HG02943 (cell line): ENCODE results near the gene RASGRP4.
A peak's percentile ranks its signal among the peaks of the same experiment; 100 is the strongest.
"Not testable (repeated sequence)": the region's sequence is repeated elsewhere in the genome, so short reads cannot be mapped to it uniquely, and the experiment has no call there.

Experiments
- ATAC-seq: cut with Tn5 transposase; IDR thresholded peaks from one replicate; pipeline ENCODE4 v1.9.1; 2021; ENCODE audit warnings: mild to moderate bottlenecking, low read depth, moderate library complexity; ENCODE audit not compliant: unreplicated experiment

RASGRP4 gene

DNA sequence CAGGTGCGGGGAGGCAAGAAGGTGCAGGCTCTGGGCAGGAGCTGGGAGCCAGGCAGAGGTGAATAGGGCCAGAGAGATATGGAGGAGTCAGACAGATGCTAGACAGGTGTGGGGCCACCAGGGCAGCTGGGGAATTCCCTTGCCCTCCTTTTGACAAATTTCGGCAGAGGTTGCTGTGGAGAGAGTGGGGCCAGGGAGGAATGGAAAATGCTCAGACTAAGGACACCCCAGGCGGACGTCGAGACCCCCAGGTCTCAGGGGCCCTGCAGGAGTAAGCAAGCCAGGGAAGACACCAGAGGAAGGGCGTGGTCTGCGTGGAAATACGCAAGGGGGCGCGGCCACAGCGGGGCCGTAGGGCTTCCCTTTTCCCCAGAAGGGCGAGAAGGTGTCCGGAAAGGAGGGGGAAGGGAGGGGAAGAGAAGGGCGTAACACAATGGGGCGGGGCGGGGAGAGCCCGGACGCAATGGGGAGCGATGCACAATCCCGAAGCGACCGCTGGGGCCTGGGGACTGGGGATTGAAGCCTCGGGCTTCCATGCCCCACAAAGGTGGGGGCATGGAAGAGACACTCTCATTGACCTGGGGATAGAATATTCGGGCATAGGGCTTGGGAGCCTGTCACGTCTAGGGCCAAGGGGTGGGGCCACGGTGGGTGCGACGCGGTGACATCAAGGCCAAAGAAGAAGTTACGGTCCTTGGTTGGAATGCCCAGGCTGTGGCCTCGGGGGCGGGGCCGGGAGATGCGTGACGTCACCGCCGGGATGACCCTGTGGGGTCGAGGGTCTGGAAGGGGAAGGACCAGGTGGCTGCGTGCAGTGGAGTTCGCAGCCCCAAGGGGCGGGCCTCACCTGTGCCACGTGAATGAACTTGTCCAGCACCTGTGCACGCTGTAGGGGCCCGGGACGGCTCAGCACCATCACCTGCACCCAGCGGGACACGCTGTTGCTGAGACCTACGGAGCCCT, 8.2 kb downstream of the RASGRP4 start:
- ATAC-seq: no peak

DNA sequence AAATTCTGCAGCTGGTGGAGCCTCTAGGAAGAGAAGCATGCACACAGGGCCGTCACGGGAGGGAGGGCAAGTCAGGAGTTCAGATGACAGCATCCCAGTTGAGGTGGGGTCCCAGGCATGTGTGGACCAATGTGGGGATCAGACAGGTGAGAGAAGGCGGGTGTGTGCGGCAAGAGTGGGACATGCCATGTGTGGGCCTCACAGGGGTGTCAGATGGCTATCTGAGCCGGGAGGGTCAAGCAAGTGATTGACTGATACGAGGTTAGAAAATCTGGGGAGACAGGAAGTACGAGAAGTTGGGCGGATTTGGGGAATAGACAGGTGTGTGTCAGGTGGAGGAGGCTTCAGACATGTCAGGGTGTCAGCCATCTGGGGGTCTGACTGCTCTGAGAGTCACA, 8.9 kb downstream of the RASGRP4 start:
- no peak for ATAC-seq

DNA sequence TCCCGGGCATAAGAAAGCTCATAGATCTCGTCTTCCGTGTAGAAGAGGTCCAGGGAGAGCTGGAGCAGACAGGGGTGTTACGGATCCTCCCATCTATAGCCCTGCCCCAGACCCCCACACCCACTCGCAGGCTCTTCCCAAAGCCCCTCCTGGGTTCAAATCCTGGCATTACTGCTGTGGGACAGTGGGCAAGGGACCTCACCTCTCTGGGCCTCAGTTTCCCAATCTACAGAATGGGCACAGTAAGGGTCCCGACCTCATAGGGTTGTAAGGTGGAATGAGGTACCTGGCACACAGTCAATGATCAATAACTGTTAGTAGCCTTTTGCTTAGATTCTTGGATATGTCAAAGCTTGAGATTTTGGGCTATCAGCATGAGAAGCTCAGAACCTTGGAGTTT, 12.6 kb downstream of the RASGRP4 start:
- ATAC-seq: no peak

DNA sequence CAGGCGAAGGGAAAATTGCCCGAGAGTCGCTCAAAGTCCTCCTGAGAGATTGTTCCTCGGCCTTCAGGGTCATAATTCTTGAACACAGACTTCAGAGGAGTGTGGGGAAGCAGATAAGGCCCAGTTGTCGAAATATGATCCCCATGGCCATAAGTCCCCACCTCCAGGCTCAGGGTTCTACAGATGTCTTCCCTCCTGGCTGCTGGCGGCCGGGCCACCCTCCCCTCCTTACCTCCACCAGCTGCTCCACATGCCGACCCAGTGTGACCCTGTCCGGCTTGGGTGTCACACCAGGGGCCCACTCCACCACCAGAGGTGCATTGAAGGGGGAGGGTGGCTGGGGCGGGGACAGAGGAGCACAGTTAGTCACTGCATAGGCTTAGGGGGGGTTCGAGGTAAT, 13.1 kb downstream of the RASGRP4 start:
- no peak for ATAC-seq

DNA sequence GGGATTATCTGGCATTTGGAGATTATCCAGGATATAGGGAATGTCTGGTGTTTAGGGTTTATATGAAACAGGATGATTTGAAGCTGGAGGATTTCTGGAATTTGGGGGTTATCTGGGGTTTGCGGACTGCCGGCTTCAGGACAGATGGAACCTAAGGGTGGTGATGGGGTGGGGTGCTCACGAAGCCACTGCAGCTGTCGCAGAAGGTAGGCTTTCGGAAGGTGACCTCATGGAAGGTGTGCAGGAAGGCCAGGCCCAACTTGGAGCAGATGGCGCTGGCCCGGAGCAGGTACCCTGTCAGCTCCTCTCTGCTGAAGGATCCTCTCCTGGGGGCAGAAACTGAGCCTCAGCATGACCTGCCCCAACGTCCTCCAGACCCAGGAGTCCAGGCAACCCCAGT, 13.5 kb downstream of the RASGRP4 start:
- ATAC-seq: no peak

DNA sequence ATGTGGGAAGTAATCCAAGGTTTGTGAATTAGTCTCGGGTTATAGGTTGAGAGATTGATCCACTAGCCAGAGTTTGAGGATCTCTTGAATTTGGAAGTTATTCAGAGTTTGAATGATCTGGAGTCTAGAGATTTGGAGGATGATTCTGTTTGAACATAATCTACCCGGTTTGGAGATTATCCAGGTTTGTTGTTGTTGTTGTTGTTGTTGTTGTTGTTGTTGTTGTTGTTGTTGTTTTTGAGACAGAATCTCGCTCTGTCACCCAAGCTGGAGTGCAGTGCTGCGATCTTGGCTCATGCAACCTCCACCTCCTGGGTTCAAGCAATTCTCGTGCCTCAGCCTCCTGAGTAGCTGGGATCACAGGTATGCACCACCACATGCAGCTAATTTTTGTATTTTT, 14.1 kb downstream of the RASGRP4 start:
- ATAC-seq: not testable (repeated sequence)

DNA sequence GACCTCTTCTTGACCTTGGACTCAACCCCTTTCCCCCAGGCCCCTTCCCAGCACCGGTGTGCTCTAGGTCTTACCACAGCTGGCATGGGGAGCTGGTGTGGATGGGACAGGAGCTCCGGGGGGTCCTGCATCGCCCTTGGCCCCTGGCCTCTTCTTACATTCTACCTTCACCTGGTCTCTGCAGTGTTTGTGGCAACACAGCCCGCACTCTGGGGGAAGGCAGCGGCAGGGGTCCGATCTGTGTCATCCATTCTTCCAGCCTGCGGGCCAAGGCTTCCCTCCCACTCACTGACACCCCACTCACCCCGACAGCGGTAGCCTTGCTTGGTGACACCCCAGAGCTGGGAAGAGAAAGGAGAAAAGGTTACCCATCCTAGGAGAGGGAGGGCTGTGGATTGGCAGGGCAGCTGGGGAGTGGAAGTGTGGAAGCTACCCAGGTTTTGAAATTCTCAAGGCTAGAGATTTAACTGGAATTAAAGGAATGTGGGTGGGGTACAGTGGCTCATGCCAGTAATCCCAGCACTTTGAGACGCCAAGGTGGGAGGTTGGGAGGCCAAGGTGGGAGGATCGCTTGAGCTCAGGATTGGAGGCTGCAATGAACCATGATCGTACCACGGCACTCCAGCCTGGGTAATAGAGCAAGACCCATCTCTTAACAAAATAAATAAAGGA, 14.8 kb downstream of the RASGRP4 start:
- ATAC-seq: no peak

DNA sequence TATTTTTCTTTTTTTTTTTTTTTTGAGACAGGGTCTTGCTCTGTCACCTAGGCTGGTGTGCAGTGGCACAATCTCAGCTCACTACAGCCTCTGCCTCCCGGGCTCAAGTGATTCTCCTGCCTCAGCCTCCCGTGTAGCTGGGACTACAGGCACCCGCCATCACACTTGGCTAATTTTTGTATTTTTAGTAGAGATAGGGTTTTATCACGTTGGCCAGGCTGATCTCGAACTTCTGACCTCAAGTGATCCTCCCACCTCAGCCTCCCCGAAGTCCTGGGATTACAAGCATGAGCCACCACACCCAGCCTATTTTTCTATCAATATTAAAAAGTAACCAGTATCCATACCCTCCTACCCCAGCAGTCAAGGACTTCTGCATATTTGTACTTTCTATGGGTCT, 15.6 kb downstream of the RASGRP4 start:
- not testable (repeated sequence) for ATAC-seq

DNA sequence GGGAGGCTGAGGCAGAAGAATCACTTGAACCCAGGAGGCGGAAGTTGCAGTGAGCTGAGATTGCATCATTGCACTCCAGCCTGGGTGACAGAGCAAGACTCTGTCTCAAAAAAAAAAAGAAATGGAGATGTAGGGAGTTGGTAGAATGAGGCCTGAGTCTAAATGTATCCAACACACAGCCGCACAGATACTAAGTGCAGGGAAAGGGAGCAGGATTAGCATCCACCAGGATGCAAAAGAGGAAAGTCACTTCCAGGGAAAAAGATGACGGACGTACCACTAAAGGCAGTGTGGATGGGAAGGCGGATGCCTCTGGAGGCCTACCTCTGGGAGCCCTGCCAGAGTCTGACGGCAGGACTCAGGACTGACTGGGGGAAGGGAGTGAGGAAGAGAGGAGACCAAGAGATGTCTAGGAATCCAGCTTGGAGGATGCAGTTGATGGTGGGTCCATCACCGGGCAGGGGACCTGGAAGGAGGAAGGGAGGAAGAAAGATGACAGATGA, 16.3 kb downstream of the RASGRP4 start:
- no peak for ATAC-seq

DNA sequence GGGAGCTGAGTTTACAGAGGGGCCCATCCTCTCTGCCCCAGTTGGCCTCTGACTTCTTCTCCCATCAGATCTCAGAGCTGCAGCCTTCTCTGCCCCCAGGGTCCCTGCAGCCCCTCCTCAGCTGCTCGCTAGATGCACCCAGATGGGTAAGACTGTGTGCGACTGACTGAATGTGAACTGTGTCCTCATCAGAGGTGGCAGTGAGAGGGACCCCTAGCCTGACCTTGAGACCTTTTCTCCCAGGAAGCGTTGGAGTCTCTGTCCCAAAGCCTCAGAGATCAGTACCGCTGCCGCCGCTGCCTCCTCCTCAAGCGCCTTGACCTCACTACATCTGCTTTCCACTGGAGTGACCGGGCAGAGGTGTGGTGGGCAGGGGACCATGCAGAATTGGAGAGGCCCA, 20.7 kb downstream of the RASGRP4 start:
- no peak for ATAC-seq

DNA sequence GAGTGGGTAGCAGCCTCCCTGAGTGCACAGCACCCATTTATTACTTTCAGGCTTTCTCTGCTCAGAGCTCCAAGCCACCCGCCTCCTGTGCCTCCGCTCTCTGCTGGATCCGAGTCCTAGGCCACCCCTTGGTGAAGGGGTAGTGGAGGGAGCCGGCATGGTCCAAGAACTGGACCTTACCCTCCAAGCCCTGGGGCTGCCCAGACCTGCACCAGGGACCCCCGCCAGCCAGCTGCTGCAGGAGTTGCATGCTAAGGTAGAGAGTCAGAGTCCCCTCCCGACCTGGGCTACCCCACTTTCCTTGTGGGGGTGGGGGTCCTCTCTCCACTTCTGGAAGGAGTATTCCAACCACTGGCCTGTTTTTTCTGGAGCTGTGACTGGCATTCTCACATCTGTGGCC, 21.2 kb downstream of the RASGRP4 start:
- ATAC-seq: no peak

DNA sequence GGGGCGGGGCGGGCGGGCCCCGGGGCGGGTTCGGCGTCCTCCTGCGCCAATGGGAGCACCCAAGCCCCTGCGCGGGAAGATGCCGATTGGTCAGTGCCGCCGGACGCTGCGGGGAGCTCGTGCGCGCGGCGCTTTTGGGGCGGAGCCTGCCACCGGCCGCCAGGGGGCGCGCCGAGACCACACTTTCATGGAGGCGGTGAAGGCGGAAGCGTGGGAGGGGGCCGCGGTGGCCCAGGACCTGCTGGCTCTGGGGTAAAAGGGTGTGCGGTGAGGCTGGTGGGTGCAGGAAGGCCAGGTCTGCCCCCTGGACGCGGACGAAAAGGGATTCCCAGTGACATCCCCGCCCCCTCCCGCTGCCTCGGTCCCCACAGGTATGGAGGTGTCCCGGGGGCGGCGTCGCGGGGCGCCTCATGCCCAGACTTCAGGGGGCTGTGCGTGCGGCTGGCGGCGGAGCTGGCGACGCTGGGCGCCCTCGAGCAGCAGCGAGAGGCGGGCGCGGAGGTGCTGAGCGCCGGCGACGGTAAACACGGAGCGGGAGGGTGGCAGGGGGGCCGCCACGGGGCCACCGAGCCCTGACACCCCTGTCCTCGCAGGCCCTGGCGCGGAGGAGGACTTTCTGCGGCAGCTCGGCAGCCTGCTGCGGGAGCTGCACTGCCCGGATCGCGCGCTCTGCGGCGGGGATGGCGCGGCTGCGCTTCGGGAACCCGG, 22.9 kb downstream of the RASGRP4 start, which contains the start of gene FAM98C:
FAM98C (plus strand) TSS at position 127 of the 708 bp plus-strand sequence; CDS start at position 188, 61 bp downstream.
- ATAC-seq: peak; percentile 82

DNA sequence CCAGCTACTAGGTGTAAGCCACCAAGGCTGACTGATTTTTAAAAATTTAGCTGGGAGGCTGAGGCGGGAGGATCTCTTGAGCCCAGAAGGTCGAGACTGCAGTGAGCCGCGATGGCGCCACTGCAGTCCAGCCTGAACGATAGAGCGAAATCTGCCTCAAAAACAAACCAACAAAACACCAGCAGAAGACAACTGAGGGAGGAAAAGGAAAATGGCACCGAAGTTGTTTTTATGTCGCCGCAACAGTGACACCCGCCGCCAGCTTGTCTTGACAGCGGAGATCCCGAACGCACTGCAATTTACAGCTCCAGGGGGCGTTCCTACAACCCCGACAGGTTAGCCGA, 23.4 kb downstream of the RASGRP4 start:
- ATAC-seq: peak; percentile 8

DNA sequence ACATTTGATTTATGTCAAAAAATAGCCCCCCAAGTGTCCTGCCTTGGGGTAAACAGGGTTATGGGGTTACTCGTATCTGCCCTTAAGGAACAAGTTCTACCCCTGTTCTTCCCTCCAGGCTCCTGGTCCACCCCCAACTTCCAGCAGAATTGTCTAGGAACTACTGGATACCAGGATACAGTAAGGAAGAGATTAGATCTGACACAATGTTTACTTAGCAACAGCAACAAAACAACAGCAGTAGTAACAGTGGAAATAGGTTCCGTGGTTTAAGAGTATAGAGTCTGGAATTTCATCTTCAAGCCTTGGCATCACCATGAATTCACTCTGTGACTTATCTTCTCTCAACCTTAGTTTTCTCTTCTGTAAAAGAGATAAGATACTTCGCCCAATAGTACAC, 24.9 kb downstream of the RASGRP4 start:
- no peak for ATAC-seq

DNA sequence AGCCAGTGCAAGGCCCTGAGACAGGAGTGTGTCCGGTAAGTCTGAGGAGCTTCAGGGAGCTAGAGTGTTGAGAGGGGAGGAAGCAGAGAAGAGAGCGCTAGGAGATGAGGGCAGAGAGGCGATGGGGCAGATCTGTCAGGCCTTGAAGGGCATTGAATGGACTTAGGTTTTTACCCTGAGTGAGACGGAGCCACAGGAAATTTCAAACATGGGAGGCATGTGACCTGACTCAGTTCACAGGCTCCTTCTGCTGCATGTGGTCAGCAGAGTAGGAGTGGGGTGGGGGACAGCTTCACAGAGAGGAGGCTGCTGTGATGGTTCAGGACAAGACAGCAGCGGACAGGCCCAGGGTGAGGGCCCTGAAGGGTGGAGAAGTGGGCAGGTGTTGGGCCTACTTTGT, 25.7 kb downstream of the RASGRP4 start:
- ATAC-seq: no peak

DNA sequence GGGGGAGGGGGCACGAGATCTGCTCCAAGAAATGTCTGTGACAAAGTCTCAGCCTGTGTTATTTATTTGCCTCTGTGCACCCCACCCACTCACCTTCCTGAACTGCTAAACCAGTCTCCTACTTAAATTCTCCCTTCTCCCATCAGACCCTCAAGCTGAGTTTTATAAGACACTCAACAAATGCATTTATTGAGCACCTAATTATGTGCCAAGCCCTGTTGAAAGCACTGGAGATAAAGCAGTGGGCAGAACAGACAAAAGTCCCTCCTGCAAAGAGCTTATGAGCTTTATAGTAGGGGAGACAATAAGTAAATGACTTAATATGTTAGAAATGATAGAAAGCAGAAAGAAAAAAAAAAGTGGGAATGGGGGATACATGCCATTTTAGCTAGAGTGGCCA, 26.5 kb downstream of the RASGRP4 start:
- no peak for ATAC-seq

DNA sequence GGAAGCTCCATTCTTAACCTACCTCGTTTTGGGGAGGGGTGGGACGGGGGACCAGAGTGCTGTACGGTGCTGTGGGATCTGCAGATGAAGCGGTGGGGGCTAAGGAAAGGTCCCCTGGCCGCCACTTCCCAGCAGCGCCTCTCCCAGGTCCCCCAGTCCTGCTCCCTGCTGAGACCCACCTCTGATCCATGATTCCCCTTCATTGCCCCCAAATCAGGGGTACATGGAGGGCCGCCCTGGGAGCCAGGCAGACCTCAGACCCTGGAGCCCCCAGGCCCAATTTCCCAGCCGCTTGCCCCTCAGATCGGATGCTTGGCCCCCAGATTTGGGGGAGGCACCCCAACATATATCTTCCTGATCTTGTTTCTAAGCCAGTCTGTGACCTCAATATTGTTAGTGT, 26.9 kb downstream of the RASGRP4 start:
- ATAC-seq: no peak

DNA sequence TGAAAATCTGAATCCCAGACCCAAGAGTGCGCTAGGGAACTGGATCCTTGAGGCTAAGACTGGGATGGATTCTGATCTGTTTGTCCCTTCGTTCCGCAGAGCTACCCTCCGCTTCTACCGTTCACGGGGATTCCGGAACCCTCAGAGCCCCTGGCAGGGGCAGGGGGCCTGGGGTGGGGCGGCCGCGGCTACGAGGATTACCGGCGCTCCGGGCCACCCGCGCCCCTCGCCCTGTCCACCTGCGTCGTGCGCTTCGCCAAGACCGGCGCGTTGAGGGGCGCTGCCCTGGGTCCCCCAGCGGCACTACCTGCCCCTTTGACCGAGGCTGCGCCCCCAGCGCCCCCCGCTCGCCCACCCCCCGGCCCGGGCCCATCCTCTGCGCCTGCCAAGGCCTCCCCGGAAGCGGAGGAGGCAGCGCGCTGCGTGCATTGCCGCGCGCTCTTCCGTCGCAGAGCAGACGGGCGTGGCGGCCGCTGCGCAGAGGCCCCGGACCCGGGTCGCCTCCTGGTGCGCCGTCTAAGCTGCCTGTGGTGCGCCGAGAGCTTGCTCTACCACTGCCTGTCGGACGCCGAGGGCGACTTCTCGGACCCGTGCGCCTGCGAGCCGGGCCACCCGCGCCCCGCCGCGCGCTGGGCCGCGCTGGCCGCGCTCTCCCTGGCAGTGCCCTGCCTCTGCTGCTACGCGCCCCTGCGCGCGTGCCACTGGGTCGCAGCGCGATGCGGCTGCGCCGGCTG, 30.5 kb downstream of the RASGRP4 start:
- no peak for ATAC-seq

DNA sequence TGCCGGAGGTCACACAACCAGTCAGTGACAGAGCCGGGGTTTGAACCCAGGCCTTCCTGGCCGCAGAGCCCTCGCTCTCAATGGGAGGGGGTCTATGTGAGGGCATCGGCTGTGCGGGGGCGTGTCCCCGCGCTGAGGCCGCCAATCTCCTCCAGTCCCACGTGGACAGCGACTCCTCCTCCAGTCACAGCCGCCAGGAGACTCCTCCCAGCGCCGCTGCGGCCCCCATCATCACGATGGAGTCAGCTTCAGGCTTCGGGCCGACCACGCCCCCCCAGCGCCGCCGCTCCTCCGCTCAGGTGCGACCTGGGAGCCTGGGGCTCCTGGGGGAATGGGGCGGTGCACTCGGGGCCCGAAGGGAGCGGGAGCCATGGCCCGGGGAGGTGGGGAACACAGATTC, 31.5 kb downstream of the RASGRP4 start:
- ATAC-seq: no peak

DNA sequence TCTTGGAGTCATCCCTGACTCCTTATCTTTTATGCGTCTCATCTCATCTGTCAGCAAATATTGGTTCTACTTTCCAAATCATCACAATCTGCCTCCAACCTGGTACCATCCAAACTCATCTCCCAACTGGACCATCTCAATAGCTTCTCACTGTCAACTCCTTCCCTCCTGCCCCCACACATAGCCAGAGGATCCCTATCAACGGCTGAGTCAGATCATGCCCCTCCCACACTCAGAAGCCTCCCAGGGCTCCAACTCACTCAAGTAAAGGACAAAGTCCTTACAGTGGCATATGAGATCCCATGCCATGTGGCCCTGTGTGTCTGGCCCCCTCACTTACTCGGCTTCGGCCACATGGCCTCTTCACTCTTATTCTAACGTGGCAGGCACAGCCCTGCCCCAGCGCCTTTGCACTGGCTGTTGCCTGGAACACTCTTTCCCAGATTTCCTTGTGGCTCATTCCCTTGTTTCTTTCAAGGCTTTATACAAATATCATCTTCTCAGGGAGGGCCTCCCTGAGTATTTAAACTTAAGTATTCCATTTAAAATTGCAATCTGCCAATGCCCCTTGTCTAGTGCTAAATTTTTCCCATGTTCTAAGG, 33.2 kb downstream of the RASGRP4 start:
- no peak for ATAC-seq
